Keratinocyte (primary cell): ENCODE data around the gene GPX7. TPM values are rescaled to one million over a fixed set of nuclear protein-coding genes. Genes with fewer than 3 reads are reported as not detected.

Experiments
- DNase-seq: peaks from one replicate; pipeline ENCODE4 v3.0.0-alpha.2; 2011; ENCODE audit warnings: low read depth, missing footprints, low spot score
- FAIRE-seq: peaks from 2 replicates; lab custom pipeline; 2011; peaks lifted over from hg19 to GRCh38; lab: Jason Lieb, UNC
- H2AFZ ChIP-seq: 2 replicates; pipeline ENCODE4 v1.6.0; 2012; ENCODE audit warnings: low read length, control low read depth, inconsistent platforms; ENCODE audit not compliant: control insufficient read depth
- H3K27ac ChIP-seq: 2 replicates; pipeline ENCODE4 v1.5.1; 2011; ENCODE audit warnings: low read length; ENCODE audit not compliant: control insufficient read depth, insufficient read depth
- H3K27me3 ChIP-seq: 3 replicates; pipeline ENCODE4 v1.6.0; 2011; ENCODE audit warnings: low read length; ENCODE audit not compliant: control insufficient read depth, insufficient read depth; ENCODE audit errors: extremely low read depth
- H3K36me3 ChIP-seq, 2 experiments: 2 replicates in 1 of 2; 3 replicates in 1 of 2; pipeline ENCODE4 v1.5.1; 2011; ENCODE audit warnings: low read length in 2 of 2, mild to moderate bottlenecking in 1 of 2; ENCODE audit not compliant: control insufficient read depth in 2 of 2, insufficient read depth in 2 of 2; ENCODE audit errors: extremely low read depth in 1 of 2
- H3K4me1 ChIP-seq: 3 replicates; pipeline ENCODE4 v1.5.1; 2011; ENCODE audit warnings: low read length; ENCODE audit not compliant: control insufficient read depth, insufficient read depth; ENCODE audit errors: extremely low read depth
- H3K4me2 ChIP-seq: 3 replicates; pipeline ENCODE4 v1.6.0; 2011; ENCODE audit warnings: low read depth, low read length; ENCODE audit not compliant: control insufficient read depth, insufficient read depth; ENCODE audit errors: extremely low read depth
- H3K4me3 ChIP-seq, 3 experiments: fragments of 200-600 bp in 1 of 3; sonication (generic) in 1 of 3; 2 replicates in 2 of 3; 3 replicates in 1 of 3; pipeline ENCODE4 v1.5.1; 2011 to 2016; ENCODE audit warnings: low read length in 3 of 3, mild to moderate bottlenecking in 3 of 3, control low read depth in 2 of 3, inconsistent platforms in 1 of 3, low read depth in 1 of 3, mixed read lengths in 1 of 3, mixed run types in 1 of 3, moderate library complexity in 1 of 3; ENCODE audit not compliant: control insufficient read depth in 2 of 3, insufficient read depth in 2 of 3; ENCODE audit errors: extremely low read depth in 1 of 3
- H3K79me2 ChIP-seq: 2 replicates; pipeline ENCODE4 v1.6.0; 2012; ENCODE audit warnings: low read length; ENCODE audit not compliant: control insufficient read depth, insufficient read depth
- H3K9ac ChIP-seq: 3 replicates; pipeline ENCODE4 v1.6.0; 2011; ENCODE audit warnings: low read length; ENCODE audit not compliant: control insufficient read depth, insufficient read depth; ENCODE audit errors: extremely low read depth
- H3K9me1 ChIP-seq: 3 replicates; pipeline ENCODE4 v1.6.0; 2011; ENCODE audit warnings: low read length; ENCODE audit not compliant: control insufficient read depth, insufficient read depth; ENCODE audit errors: extremely low read depth
- H3K9me3 ChIP-seq: 2 replicates; pipeline ENCODE4 v1.5.1; 2012; ENCODE audit warnings: low read depth, low read length; ENCODE audit not compliant: control insufficient read depth
- H4K20me1 ChIP-seq: 3 replicates; pipeline ENCODE4 v1.6.0; 2011; ENCODE audit warnings: low read length; ENCODE audit not compliant: control insufficient read depth, insufficient read depth; ENCODE audit errors: extremely low read depth
- EZH2 ChIP-seq: IDR thresholded peaks from one replicate; pipeline ENCODE4 v1.6.1; 2012; ENCODE audit warnings: inconsistent platforms, mild to moderate bottlenecking, low read length, moderate library complexity
- dilution Hi-C: fragments of 300-500 bp; cut with MboI; formaldehyde crosslinking; loops from one replicate; pipeline ENCODE4 v1.7.0; 2020; ENCODE audit warnings: low sequenced_read_pairs; ENCODE audit not compliant: extremely low pct_ligation_motif_present
- polyA plus RNA-seq, 5 experiments: library from polyadenylated mRNA; depleted of rRNA in 3 of 5; stranded (reverse) in 3 of 5; stranded (forward) in 1 of 5; unstranded in 1 of 5; fragments of >200 nt; gene quantifications; 1 replicate in 1 of 5; 2 replicates in 3 of 5; 3 replicates in 1 of 5; pipeline versions ENCODE4 v1.2.1 to v1.2.3, GENCODE V29; 2011 to 2012; ENCODE audit warnings: missing spikeins in 2 of 5, low read depth in 1 of 5, low replicate concordance in 1 of 5
- TF ChIP-seq, protein P1 (sequence below), 3 experiments: IDR thresholded peaks in 1 of 3; conservative IDR thresholded peaks in 1 of 3; optimal IDR thresholded peaks in 1 of 3; 2 replicates in 2 of 3; 3 replicates in 1 of 3; pipeline versions ENCODE3 to v1.5.1; 2011; ENCODE audit warnings: low read length in 3 of 3, mild to moderate bottlenecking in 3 of 3, moderate library complexity in 2 of 3, control low read depth in 1 of 3, inconsistent platforms in 1 of 3; ENCODE audit not compliant: insufficient read depth in 2 of 3; ENCODE audit errors: extremely low read depth in 1 of 3

Gene GPX7
- polyA plus RNA-seq, 1 donor (not counting 4 experiments of a cell fraction or from before 2014, with no cell fraction given): 0.49 TPM

DNA sequence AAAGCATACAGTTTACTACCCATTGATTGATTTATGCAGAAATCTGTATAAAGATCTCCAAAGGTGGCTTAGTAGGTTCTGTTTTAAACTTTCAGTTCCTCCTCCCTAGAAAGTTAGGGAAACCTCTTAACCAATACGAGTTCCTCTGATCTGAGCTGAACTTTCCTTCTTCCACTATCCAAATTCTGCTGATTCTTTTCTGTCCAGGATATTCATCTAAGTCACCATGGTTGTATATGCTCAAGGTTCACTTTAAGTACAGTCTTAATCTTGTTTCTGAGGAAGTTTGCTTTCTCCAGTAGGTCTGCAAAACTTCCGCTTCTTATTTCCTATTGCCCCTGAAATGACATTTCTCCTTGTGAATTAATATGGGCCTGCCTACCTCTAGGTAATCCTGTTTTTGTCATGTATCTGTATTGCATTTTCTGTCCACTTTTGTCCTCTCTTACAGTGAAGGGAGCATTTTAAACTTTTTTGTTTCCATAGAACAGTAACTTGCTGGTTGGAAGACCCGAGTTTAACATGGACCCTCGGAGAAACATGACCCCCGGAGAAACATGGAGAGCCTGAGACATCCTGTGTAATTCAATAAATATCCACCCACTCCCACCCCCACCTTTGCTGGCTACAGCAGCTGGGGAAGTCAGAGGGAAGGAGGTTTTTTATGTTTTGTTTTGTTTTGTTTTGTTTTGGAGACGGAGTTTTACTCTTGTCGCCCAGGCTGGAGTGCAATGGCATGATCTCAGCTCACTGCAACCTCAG lies 32.5 kb upstream of the GPX7 start:
- no peaks in the 10 kb centered on the region for H4K20me1 ChIP-seq
- H3K9me1 ChIP-seq: no peaks in the 10 kb centered on the region
- dilution Hi-C loops: no loop called here
- no peak for TF ChIP-seq EZH2
- TF ChIP-seq, protein P1, sequence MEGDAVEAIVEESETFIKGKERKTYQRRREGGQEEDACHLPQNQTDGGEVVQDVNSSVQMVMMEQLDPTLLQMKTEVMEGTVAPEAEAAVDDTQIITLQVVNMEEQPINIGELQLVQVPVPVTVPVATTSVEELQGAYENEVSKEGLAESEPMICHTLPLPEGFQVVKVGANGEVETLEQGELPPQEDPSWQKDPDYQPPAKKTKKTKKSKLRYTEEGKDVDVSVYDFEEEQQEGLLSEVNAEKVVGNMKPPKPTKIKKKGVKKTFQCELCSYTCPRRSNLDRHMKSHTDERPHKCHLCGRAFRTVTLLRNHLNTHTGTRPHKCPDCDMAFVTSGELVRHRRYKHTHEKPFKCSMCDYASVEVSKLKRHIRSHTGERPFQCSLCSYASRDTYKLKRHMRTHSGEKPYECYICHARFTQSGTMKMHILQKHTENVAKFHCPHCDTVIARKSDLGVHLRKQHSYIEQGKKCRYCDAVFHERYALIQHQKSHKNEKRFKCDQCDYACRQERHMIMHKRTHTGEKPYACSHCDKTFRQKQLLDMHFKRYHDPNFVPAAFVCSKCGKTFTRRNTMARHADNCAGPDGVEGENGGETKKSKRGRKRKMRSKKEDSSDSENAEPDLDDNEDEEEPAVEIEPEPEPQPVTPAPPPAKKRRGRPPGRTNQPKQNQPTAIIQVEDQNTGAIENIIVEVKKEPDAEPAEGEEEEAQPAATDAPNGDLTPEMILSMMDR (optimal IDR thresholded peaks at IDR 0.05 in 1 of 3, IDR thresholded peaks at IDR 0.05 in 1 of 3, conservative IDR thresholded peaks at IDR 0.05 in 1 of 3; ENCODE audit: extremely low read depth in 1 of 3, insufficient read depth in 2 of 3, low read length in 3 of 3): no peak
- H3K27ac ChIP-seq: no peak overlapping the region
- H3K4me1 ChIP-seq: peaks cover 7% of the 10 kb centered on the region
- H3K36me3 ChIP-seq: no peaks in the 10 kb centered on the region
- DNase-seq (no peak), FAIRE-seq (no peak)
- no peak overlapping the region for H2AFZ ChIP-seq
- no peak overlapping the region for H3K9ac ChIP-seq
- H3K4me3 ChIP-seq: no peak overlapping the region
- H3K4me2 ChIP-seq: no peak overlapping the region
- no peaks in the 10 kb centered on the region for H3K9me3 ChIP-seq
- no peaks in the 10 kb centered on the region for H3K79me2 ChIP-seq
- peaks cover 5% of the 10 kb centered on the region for H3K27me3 ChIP-seq

DNA sequence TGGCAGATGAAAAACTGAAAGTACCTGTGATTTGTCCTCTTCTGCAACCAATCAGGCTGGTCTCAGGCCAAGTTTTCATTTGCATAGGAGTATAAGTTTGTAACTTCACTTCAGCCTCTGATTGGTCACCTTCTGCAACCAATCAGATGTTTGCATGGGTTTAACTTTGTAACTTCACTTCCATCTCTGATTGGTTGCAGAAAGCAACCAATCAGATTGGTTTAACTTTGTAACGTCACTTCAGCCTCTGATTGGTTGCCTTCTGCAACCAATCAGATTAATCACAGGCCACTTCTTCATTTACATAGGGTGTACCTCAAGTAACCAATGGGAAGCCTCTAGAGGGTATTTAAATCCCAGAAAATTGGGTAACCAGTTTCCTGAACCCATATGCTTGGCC lies 30.4 kb upstream of the GPX7 start:
- dilution Hi-C loops: no loop called here
- peaks cover 5% of the 10 kb centered on the region for H3K27me3 ChIP-seq
- no peak for DNase-seq
- H3K4me1 ChIP-seq: peaks cover 13% of the 10 kb centered on the region
- FAIRE-seq: no peak
- H3K4me3 ChIP-seq: no peak overlapping the region
- no peak overlapping the region for H3K4me2 ChIP-seq
- H3K27ac ChIP-seq: no peak overlapping the region
- no peaks in the 10 kb centered on the region for H3K9me1 ChIP-seq
- no peaks in the 10 kb centered on the region for H4K20me1 ChIP-seq
- TF ChIP-seq, protein P1 (optimal IDR thresholded peaks at IDR 0.05 in 1 of 3, IDR thresholded peaks at IDR 0.05 in 1 of 3, conservative IDR thresholded peaks at IDR 0.05 in 1 of 3; ENCODE audit: extremely low read depth in 1 of 3, insufficient read depth in 2 of 3, low read length in 3 of 3): no peak
- no peak for TF ChIP-seq EZH2
- H3K9me3 ChIP-seq: no peaks in the 10 kb centered on the region
- no peaks in the 10 kb centered on the region for H3K36me3 ChIP-seq
- no peak overlapping the region for H2AFZ ChIP-seq
- H3K9ac ChIP-seq: no peak overlapping the region
- H3K79me2 ChIP-seq: no peaks in the 10 kb centered on the region
